ENCODE data around the gene VIPR1.

VIPR1 gene

GRCh38 chr3:42502429-42503250, at the start of gene VIPR1:
VIPR1 (plus strand) TSS chr3:42502643; CDS start chr3:42502736, 93 bp downstream.
- peak; percentile 92 to 94 for DNase-seq

- DNase-seq = no peak
These were observed 46.2 kb upstream of the VIPR1 start for GRCh38 chr3:42456211-42456610.

- no peak for DNase-seq
These were observed 43.3 kb upstream of the VIPR1 start for GRCh38 chr3:42459151-42459550.

GRCh38 chr3:42461762-42462161, 40.7 kb upstream of the VIPR1 start:
- no peak for DNase-seq

- DNase-seq = no peak
These were observed 39.4 kb upstream of the VIPR1 start for GRCh38 chr3:42463093-42463492.

- no peak for DNase-seq
These were observed 34.3 kb upstream of the VIPR1 start for GRCh38 chr3:42468111-42468510.

GRCh38 chr3:42472555-42472954, 29.9 kb upstream of the VIPR1 start:
- no peak for DNase-seq

- DNase-seq = no peak
These were observed 29.1 kb upstream of the VIPR1 start for GRCh38 chr3:42473083-42473932.

GRCh38 chr3:42476225-42477125, 26.0 kb upstream of the VIPR1 start:
- no peak for DNase-seq

- no peak for DNase-seq
These were observed 24.7 kb upstream of the VIPR1 start for GRCh38 chr3:42477696-42478095.

GRCh38 chr3:42478830-42479229, 23.6 kb upstream of the VIPR1 start:
- DNase-seq = no peak

- peak in 1 of 2 donors; percentile 12 for DNase-seq
These were observed 15.5 kb upstream of the VIPR1 start for GRCh38 chr3:42486814-42487565.

- DNase-seq = no peak
These were observed 13.8 kb upstream of the VIPR1 start for GRCh38 chr3:42488687-42489086.

GRCh38 chr3:42489116-42489936, 13.1 kb upstream of the VIPR1 start:
- no peak for DNase-seq

- DNase-seq = no peak
These were observed 12.6 kb upstream of the VIPR1 start for GRCh38 chr3:42489937-42490227.

- DNase-seq = no peak
These were observed 12.2 kb upstream of the VIPR1 start for GRCh38 chr3:42490243-42490642.

- DNase-seq = no peak
These were observed 10.4 kb upstream of the VIPR1 start for GRCh38 chr3:42491881-42492507.

- DNase-seq = no peak
These were observed 9.8 kb upstream of the VIPR1 start for GRCh38 chr3:42492508-42493080.

GRCh38 chr3:42493126-42493797, 9.2 kb upstream of the VIPR1 start:
- DNase-seq = no peak

- no peak for DNase-seq
These were observed 8.7 kb upstream of the VIPR1 start for GRCh38 chr3:42493798-42494151.

All from CD4-positive, alpha-beta T cell treated with Interleukin-1 beta for 1 hour (primary cell).